Hepatocyte (in vitro differentiated cells): ENCODE measurements around the gene RLN3.

Source experiments
- EZH2 ChIP-seq: fragments of 200-600 bp; sonication (generic); IDR thresholded peaks from 2 replicates; pipeline ENCODE4 v1.6.1; 2016; ENCODE audit warnings: antibody characterized with exemption, mild to moderate bottlenecking, borderline replicate concordance
- TF ChIP-seq, protein P1 (sequence below): fragments of 200-600 bp; sonication (generic); IDR thresholded peaks from 2 replicates; pipeline ENCODE4 v1.5.1; 2016; ENCODE audit warnings: antibody characterized with exemption, mild to moderate bottlenecking; ENCODE audit not compliant: poor library complexity

DNA sequence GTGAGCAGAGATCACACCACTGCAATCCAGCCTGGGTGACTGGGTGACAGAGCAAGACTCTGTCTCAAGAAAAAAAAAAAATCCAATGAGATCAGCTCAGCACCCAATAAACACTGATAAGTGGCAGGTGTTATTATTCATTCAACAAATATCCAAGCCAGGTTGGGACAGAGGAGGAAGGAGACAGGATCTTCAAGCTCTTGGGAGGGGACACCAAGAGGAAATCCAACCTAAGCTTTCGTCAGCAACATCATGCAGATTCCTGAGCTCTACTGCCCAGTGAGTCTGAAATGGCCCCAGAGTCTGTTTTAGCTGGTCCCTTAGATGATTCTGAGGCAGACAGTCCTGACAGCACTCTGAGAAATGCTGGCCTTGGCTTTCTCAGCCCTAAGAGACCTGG lies 29.5 kb upstream of the RLN3 start:
- TF ChIP-seq, protein P1, sequence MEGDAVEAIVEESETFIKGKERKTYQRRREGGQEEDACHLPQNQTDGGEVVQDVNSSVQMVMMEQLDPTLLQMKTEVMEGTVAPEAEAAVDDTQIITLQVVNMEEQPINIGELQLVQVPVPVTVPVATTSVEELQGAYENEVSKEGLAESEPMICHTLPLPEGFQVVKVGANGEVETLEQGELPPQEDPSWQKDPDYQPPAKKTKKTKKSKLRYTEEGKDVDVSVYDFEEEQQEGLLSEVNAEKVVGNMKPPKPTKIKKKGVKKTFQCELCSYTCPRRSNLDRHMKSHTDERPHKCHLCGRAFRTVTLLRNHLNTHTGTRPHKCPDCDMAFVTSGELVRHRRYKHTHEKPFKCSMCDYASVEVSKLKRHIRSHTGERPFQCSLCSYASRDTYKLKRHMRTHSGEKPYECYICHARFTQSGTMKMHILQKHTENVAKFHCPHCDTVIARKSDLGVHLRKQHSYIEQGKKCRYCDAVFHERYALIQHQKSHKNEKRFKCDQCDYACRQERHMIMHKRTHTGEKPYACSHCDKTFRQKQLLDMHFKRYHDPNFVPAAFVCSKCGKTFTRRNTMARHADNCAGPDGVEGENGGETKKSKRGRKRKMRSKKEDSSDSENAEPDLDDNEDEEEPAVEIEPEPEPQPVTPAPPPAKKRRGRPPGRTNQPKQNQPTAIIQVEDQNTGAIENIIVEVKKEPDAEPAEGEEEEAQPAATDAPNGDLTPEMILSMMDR = no peak
- TF ChIP-seq EZH2 = no peak
